RWPE2 (cell line): Measurements from ENCODE around the gene RBMS3.

ENCODE experiments used
- ATAC-seq: fragments of 200-7000 bp; cut with Tn5 transposase; 3 replicates; pipeline ENCODE4 v1.9.1; 2021; ENCODE audit warnings: low read depth
- DNase-seq: peaks from one replicate; pipeline ENCODE4 v3.0.0-alpha.2; 2020; ENCODE audit warnings: low spot score
- H3K27ac ChIP-seq: fragments of 450-650 bp; 2 replicates; pipeline ENCODE4 v1.5.1; 2017; ENCODE audit warnings: mild to moderate bottlenecking; ENCODE audit not compliant: poor library complexity, severe bottlenecking
- H3K27me3 ChIP-seq: fragments of 250-450 bp; sonication (Bioruptor Pico); 2 replicates; pipeline ENCODE4 v1.5.1; 2021; ENCODE audit warnings: mild to moderate bottlenecking, moderate library complexity; ENCODE audit not compliant: insufficient read depth, poor library complexity, severe bottlenecking
- H3K36me3 ChIP-seq: fragments of 250-450 bp; sonication (Bioruptor Pico); 2 replicates; pipeline ENCODE4 v1.5.1; 2020; ENCODE audit warnings: low read depth, mild to moderate bottlenecking, moderate library complexity
- H3K4me1 ChIP-seq: fragments of 250-450 bp; sonication (Bioruptor Pico); 2 replicates; pipeline ENCODE4 v1.5.1; 2021; ENCODE audit warnings: mild to moderate bottlenecking, moderate library complexity; ENCODE audit not compliant: insufficient read depth, poor library complexity, severe bottlenecking
- H3K4me3 ChIP-seq: fragments of 250-450 bp; sonication (Bioruptor Pico); 2 replicates; pipeline ENCODE4 v1.5.1; 2021; ENCODE audit warnings: mild to moderate bottlenecking, moderate library complexity; ENCODE audit not compliant: severe bottlenecking
- H3K9me3 ChIP-seq: fragments of 250-450 bp; sonication (Bioruptor Pico); 2 replicates; pipeline ENCODE4 v1.5.1; 2021; ENCODE audit warnings: mild to moderate bottlenecking, moderate library complexity; ENCODE audit not compliant: severe bottlenecking
- TF ChIP-seq, protein P1 (sequence below): fragments of 450-650 bp; IDR thresholded peaks from one replicate; pipeline ENCODE4 v1.5.1; 2017; ENCODE audit warnings: mild to moderate bottlenecking, moderate library complexity; ENCODE audit not compliant: poor library complexity, severe bottlenecking

Gene RBMS3

DNA sequence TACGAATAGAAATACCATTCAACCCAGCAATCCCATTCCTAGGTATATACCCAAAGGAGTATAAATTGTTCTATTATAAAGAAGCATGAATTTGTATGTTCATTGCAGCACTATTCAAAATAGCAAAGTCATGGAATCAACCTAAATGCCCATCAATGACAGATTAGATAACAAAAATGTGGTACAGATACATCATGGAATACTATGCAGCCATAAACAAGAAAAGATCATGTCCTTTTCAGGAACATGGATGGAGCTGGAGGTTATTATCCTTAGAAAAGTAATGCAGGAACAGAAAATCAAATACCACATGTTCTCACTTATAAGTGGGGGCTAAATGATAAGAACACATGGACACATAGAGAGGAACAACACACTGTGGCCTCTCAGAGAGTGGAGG is 571.9 kb downstream of the RBMS3 start:
- no peak for DNase-seq
- TF ChIP-seq, protein P1, sequence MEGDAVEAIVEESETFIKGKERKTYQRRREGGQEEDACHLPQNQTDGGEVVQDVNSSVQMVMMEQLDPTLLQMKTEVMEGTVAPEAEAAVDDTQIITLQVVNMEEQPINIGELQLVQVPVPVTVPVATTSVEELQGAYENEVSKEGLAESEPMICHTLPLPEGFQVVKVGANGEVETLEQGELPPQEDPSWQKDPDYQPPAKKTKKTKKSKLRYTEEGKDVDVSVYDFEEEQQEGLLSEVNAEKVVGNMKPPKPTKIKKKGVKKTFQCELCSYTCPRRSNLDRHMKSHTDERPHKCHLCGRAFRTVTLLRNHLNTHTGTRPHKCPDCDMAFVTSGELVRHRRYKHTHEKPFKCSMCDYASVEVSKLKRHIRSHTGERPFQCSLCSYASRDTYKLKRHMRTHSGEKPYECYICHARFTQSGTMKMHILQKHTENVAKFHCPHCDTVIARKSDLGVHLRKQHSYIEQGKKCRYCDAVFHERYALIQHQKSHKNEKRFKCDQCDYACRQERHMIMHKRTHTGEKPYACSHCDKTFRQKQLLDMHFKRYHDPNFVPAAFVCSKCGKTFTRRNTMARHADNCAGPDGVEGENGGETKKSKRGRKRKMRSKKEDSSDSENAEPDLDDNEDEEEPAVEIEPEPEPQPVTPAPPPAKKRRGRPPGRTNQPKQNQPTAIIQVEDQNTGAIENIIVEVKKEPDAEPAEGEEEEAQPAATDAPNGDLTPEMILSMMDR = no peak
- no peak for ATAC-seq

DNA sequence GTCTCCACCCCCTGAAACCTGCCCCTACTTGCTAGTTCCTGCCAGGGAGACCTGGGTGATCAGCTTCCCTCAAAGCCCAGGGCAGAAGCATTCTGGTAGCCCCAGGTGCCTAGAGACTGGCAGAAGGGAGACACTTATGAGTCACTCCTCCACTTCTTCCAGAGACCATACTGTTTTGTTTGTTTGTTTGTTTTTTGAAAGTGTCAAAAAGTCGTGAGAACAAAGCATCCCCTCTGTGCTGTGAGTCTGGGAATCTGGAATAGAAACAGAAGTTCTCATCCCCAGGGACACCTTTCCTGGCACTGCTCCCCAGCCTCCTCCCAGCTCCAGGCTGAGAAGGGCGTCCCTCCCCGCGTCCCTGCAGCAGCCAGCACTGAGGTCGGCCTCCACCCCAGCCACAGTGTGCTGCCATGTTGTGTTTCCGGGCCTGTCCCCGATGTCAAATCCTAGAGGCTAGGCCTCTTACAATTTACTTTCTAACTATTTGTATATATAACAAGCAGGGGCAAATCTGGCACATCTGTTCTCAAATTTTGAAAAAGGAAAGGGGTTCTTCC is 573.0 kb downstream of the RBMS3 start:
- TF ChIP-seq, protein P1 = no peak
- Histone ChIP-seq H3K36me3 (no peaks in the 10 kb centered on the region), H3K27ac (no peak overlapping the region), H3K27me3 (no peaks in the 10 kb centered on the region), H3K4me1 (no peaks in the 10 kb centered on the region), H3K4me3 (no peak overlapping the region), H3K9me3 (no peaks in the 10 kb centered on the region)
- DNase-seq (no peak), ATAC-seq (no peak)

More for the DNA sequence above, 571.9 kb downstream of the RBMS3 start:
- Histone ChIP-seq H3K4me3 (no peak overlapping the region), H3K27me3 (no peaks in the 10 kb centered on the region), H3K4me1 (no peaks in the 10 kb centered on the region), H3K27ac (no peak overlapping the region), H3K9me3 (no peaks in the 10 kb centered on the region), H3K36me3 (no peaks in the 10 kb centered on the region)

DNA sequence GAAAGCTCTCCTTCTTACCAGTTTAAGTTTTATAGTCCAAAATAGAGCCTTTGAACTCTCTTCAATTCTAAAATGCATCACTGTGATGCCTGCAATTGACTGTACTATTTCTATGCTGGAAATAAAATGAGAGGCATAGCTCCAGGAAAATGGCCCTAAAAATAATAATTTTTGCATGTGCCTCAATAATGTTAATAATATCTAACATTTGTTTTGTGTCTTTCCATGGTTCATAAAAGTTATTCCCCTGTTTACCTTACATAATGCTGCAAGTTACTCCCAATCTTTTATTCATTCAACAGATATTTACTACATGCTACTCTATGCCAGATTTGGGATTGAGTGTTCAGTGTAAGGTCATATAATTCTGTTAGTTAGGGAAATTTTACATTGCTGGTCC is 574.0 kb downstream of the RBMS3 start:
- Histone ChIP-seq H3K4me3 (no peak overlapping the region), H3K9me3 (no peaks in the 10 kb centered on the region), H3K4me1 (no peaks in the 10 kb centered on the region), H3K27me3 (no peaks in the 10 kb centered on the region), H3K27ac (no peak overlapping the region), H3K36me3 (no peaks in the 10 kb centered on the region)
- no peak for DNase-seq
- ATAC-seq = no peak
- TF ChIP-seq, protein P1 = no peak

DNA sequence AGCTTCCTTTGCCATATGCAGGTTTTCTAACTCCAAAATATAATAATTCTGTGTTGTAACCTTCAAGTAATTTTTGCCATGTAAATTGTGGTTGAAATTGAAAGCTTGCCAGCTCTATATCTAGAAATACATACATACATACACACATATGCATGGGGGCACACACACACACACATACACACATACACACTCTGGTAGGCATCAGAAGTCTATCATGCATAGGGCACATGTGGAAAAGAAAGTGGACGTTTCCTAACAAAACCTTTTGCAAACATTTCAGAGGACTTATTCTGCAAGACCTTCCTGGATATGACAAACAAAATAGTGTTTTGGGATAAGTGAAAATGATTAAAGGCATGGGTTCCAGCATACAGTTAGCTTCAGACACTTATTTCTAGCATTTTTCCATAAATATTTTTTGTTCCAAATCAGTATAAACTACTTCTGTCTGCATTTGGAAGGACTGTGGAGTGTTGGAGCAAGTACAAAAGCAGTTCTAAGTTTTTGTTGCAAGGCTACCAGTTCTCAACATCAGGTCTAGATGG is 578.9 kb downstream of the RBMS3 start:
- ATAC-seq (no peak), DNase-seq (no peak)
- TF ChIP-seq, protein P1 = no peak
- H3K27me3 ChIP-seq = no peaks in the 10 kb centered on the region
- no peak overlapping the region for H3K4me3 ChIP-seq
- H3K9me3 ChIP-seq = no peaks in the 10 kb centered on the region
- no peak overlapping the region for H3K27ac ChIP-seq
- no peaks in the 10 kb centered on the region for H3K36me3 ChIP-seq
- H3K4me1 ChIP-seq = no peaks in the 10 kb centered on the region

DNA sequence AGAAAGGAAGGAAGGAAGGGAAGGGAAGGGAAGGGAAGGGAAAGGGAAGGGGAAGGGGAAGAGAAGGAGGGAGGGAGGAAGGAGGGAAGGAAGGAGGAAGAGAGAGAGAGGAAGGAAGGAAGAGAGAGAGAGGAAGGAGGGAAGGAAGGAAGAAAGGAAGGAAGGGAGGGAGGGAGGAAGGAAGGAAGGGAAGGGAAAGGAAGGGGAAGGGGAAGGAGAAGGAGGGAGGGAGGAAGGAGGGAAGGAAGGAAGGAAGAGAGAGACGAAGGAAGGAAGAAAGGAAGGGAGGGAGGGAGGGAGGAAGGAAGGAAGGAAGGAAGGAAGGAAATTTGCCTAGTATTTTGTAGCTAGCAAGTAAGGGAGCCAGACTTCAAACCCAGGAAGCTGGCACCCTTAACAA is 583.9 kb downstream of the RBMS3 start:
- ATAC-seq (no peak), DNase-seq (no peak)
- no peak overlapping the region for H3K4me3 ChIP-seq
- H3K36me3 ChIP-seq = no peaks in the 10 kb centered on the region
- no peaks in the 10 kb centered on the region for H3K9me3 ChIP-seq
- no peaks in the 10 kb centered on the region for H3K4me1 ChIP-seq
- H3K27me3 ChIP-seq = no peaks in the 10 kb centered on the region
- H3K27ac ChIP-seq = no peak overlapping the region
- TF ChIP-seq, protein P1 = no peak
